ENCODE results near the gene ARL15. TPM values are rescaled to one million over a fixed set of nuclear protein-coding genes. Genes with fewer than 3 reads are reported as not detected.
"Not testable (repeated sequence)": the region's sequence is repeated elsewhere in the genome, so short reads cannot be mapped to it uniquely, and the experiment has no call there.

ARL15 gene
- 102 TPM for total RNA-seq (ENCODE audit: unreplicated experiment)
- long read RNA-seq, partial matches to known transcripts = 0 of 6 reads
- long read RNA-seq, other reads (novel, unspliced or antisense) = 3 of 6 reads

DNA sequence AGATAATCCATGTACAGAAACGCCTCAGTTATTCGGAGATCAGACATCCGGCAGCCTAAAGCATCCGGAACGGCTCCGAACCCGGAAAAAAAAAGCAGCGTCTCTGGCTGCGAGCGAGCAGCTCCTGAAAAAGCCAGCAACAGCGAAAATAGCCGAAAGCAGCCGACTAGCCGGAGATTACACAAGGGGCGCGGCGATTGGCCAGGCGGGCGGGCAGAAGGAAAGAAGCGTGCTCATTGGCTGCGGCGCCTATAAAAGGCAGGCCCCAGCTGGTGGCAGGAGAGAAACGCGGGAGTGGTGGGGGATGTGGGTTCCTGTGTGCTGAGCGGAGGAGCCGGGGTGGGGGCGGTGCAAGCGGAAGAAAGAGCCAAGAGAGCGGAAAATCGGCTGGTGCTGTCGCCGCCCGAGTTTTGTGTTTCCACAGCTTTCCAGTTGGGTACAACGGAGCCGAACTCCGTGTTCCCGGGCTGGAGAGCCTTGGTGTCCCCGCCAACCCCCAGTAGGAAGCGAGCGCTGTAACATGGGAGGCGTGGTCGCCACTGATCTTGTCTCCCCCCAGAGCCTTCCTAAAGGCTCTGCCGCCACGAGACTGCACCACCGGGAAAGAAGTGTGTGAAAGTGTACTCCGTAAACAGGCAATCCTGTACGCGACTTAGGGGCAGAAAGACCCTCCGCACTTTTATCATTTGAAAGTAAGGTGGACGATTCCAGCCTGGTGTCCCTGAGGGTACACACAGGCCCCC is at the start of gene ARL15:
Gene ARL15, minus strand, starts transcription at position 141 of the 743 bp plus-strand sequence.
- TF ChIP-seq, protein P1, sequence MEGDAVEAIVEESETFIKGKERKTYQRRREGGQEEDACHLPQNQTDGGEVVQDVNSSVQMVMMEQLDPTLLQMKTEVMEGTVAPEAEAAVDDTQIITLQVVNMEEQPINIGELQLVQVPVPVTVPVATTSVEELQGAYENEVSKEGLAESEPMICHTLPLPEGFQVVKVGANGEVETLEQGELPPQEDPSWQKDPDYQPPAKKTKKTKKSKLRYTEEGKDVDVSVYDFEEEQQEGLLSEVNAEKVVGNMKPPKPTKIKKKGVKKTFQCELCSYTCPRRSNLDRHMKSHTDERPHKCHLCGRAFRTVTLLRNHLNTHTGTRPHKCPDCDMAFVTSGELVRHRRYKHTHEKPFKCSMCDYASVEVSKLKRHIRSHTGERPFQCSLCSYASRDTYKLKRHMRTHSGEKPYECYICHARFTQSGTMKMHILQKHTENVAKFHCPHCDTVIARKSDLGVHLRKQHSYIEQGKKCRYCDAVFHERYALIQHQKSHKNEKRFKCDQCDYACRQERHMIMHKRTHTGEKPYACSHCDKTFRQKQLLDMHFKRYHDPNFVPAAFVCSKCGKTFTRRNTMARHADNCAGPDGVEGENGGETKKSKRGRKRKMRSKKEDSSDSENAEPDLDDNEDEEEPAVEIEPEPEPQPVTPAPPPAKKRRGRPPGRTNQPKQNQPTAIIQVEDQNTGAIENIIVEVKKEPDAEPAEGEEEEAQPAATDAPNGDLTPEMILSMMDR (IDR thresholded peaks at IDR 0.05; ENCODE audit: unreplicated experiment) = no peak
- Mint-ChIP-seq H3K9me3 (ENCODE audit: unreplicated experiment) (no peaks in the 10 kb centered on the region), H3K4me3 (ENCODE audit: unreplicated experiment) (peak within 1 kb of the TSS; percentile 98), H3K36me3 (ENCODE audit: low read depth, unreplicated experiment) (no peaks in the 10 kb centered on the region), H3K27me3 (ENCODE audit: unreplicated experiment) (peaks cover 16% of the 10 kb centered on the region), H3K4me1 (ENCODE audit: unreplicated experiment) (peaks cover 28% of the 10 kb centered on the region), H3K27ac (ENCODE audit: unreplicated experiment) (peak within 1 kb of the TSS; percentile 97)
- DNase-seq (ENCODE audit: low spot score) = peak; percentile 98

GRCh38 chr5:54360089-54360488 is 49.7 kb upstream of the ARL15 start:
- no peak overlapping the region for H3K27ac Mint-ChIP-seq (ENCODE audit: unreplicated experiment)
- DNase-seq (ENCODE audit: low spot score) = no peak

DNA sequence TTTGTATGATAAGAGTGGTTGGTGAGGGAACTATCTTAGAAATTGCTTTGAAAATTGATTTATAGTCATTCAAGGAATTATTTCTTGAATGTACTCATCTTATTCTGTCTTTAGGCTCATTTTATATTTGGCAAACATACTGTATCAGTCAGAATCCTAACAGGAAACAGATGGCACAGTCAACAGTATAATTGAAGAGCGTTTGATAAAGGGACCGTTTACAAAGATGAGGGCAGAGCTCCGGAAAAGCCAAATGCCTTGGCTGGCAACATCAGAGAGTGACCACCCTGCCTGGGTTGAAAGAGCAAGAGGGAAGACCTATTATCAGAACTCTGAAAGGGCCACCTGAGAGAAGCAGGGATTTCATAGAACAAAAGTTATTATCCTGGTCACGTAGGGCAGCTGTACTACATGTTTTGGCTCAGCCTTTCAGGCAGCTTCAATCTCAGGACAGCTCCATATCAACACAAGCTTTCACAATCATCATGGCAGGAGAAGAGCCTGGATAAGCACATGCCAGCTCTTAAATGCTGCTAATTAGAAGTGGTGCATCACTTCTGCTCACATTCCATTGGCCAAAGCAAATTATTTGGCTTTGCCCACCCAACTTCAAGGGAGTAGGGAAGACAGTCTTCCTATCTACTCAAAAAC is 47.2 kb upstream of the ARL15 start:
- DNase-seq (ENCODE audit: low spot score) = no peak
- Mint-ChIP-seq H3K36me3 (ENCODE audit: low read depth, unreplicated experiment) (peaks cover 16% of the 10 kb centered on the region), H3K27ac (ENCODE audit: unreplicated experiment) (no peak overlapping the region), H3K4me1 (ENCODE audit: unreplicated experiment) (no peaks in the 10 kb centered on the region), H3K9me3 (ENCODE audit: unreplicated experiment) (peaks cover 17% of the 10 kb centered on the region), H3K4me3 (ENCODE audit: unreplicated experiment) (no peak overlapping the region), H3K27me3 (ENCODE audit: unreplicated experiment) (no peaks in the 10 kb centered on the region)
- TF ChIP-seq, protein P1 (IDR thresholded peaks at IDR 0.05; ENCODE audit: unreplicated experiment) = no peak

More at GRCh38 chr5:54360089-54360488, 49.7 kb upstream of the ARL15 start:
- Mint-ChIP-seq H3K9me3 (ENCODE audit: unreplicated experiment) (peaks cover 9% of the 10 kb centered on the region), H3K4me1 (ENCODE audit: unreplicated experiment) (no peaks in the 10 kb centered on the region), H3K36me3 (ENCODE audit: low read depth, unreplicated experiment) (peaks cover 9% of the 10 kb centered on the region), H3K27me3 (ENCODE audit: unreplicated experiment) (no peaks in the 10 kb centered on the region), H3K4me3 (ENCODE audit: unreplicated experiment) (no peak overlapping the region)
- TF ChIP-seq, protein P1 (IDR thresholded peaks at IDR 0.05; ENCODE audit: unreplicated experiment) = no peak

GRCh38 chr5:54353933-54354564 is 43.7 kb upstream of the ARL15 start:
- Mint-ChIP-seq H3K36me3 (ENCODE audit: low read depth, unreplicated experiment) (peaks cover 16% of the 10 kb centered on the region), H3K9me3 (ENCODE audit: unreplicated experiment) (peaks cover 17% of the 10 kb centered on the region)
- not testable (repeated sequence) for H3K27ac Mint-ChIP-seq (ENCODE audit: unreplicated experiment); DNase-seq (ENCODE audit: low spot score); H3K4me1 Mint-ChIP-seq (ENCODE audit: unreplicated experiment); H3K4me3 Mint-ChIP-seq (ENCODE audit: unreplicated experiment); H3K27me3 Mint-ChIP-seq (ENCODE audit: unreplicated experiment)

DNA sequence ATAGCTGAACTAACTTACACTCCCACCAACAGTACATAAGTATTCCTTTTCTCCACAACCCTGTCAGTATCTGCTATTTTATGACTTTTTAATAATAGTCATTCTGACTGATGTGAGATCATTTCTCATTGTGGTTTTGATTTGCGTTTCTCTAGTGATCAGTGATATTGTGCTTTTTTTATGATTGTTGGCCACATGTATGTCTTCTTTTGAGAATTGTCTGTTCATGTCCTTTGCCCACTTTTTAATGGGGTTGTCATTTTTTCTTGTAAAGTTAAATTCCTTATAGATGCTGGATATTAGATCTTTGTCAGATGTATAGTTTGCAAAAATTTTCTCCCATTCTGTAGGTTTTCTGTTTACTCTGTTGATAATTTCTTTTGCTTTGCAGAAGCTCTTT is 42.2 kb upstream of the ARL15 start:
- not testable (repeated sequence) for DNase-seq (ENCODE audit: low spot score); H3K4me3 Mint-ChIP-seq (ENCODE audit: unreplicated experiment); H3K27ac Mint-ChIP-seq (ENCODE audit: unreplicated experiment); H3K27me3 Mint-ChIP-seq (ENCODE audit: unreplicated experiment); H3K4me1 Mint-ChIP-seq (ENCODE audit: unreplicated experiment)
- Mint-ChIP-seq H3K36me3 (ENCODE audit: low read depth, unreplicated experiment) (peaks cover 16% of the 10 kb centered on the region), H3K9me3 (ENCODE audit: unreplicated experiment) (peaks cover 17% of the 10 kb centered on the region)

Measured in endothelial cell (in vitro differentiated cells).